NCI-H146 (cell line): Measurements from ENCODE around the gene TNFSF12.

Experiments
- DNase-seq: peaks from one replicate; lab custom pipeline; 2025; lab: John Stamatoyannopoulos, UW

Gene TNFSF12

GRCh38 chr17:7541074-7541621, 7.7 kb upstream of the TNFSF12 start:
- DNase-seq, result no peak

- DNase-seq, result no peak
These were observed 3.9 kb upstream of the TNFSF12 start for GRCh38 chr17:7544911-7545310.

GRCh38 chr17:7549401-7550055, 670 bp downstream of the TNFSF12 start:
- DNase-seq, result no peak

- no peak for DNase-seq
These were observed 1.5 kb downstream of the TNFSF12 start for GRCh38 chr17:7550344-7550743.

GRCh38 chr17:7551396-7551795, 2.5 kb downstream of the TNFSF12 start:
- DNase-seq, result no peak

- DNase-seq, result no peak
These were observed 3.8 kb downstream of the TNFSF12 start for GRCh38 chr17:7552621-7553051.

- no peak for DNase-seq
These were observed 4.5 kb downstream of the TNFSF12 start for GRCh38 chr17:7553356-7553755.

- DNase-seq, result no peak
These were observed 6.6 kb downstream of the TNFSF12 start for GRCh38 chr17:7555320-7555948.

- no peak for DNase-seq
These were observed 7.8 kb downstream of the TNFSF12 start for GRCh38 chr17:7556627-7557026.

GRCh38 chr17:7557147-7557764, 8.4 kb downstream of the TNFSF12 start:
- DNase-seq, result no peak

GRCh38 chr17:7557775-7558543, 9.1 kb downstream of the TNFSF12 start:
- peak; percentile 73 for DNase-seq

GRCh38 chr17:7558544-7559319, 9.9 kb downstream of the TNFSF12 start, which contains the start of gene TNFSF13:
Gene TNFSF13, plus strand, starts transcription at chr17:7558750. Its CDS starts 290 bp downstream, at chr17:7559040.
- no peak for DNase-seq

- DNase-seq, result peak; percentile 18
These were observed 10.7 kb downstream of the TNFSF12 start for GRCh38 chr17:7559320-7560171.

GRCh38 chr17:7560172-7561027, 11.5 kb downstream of the TNFSF12 start:
- peak; percentile 51 for DNase-seq

- peak; percentile 88 for DNase-seq
These were observed 12.2 kb downstream of the TNFSF12 start for GRCh38 chr17:7561028-7561575.

GRCh38 chr17:7561589-7562207, 12.8 kb downstream of the TNFSF12 start, which contains the start of gene SENP3:
Gene SENP3, plus strand, starts transcription at chr17:7561919. Its CDS starts 1,158 bp downstream, at chr17:7563077.
- DNase-seq, result peak; percentile 87

GRCh38 chr17:7562208-7562605, 13.3 kb downstream of the TNFSF12 start:
- peak; percentile 45 for DNase-seq

GRCh38 chr17:7563115-7563869, 14.4 kb downstream of the TNFSF12 start:
- no peak for DNase-seq
